ENCODE measurements around the gene TMEM92. TPM values are rescaled to one million over a fixed set of nuclear protein-coding genes. Genes with fewer than 3 reads are reported as not detected.

TMEM92 gene
- total and polyA plus RNA-seq, 2 of the 13 experiments (the other 11 are each of a cell fraction or from before 2014, with no cell fraction given): 0.07 TPM; not detected in 1

- TF ChIP-seq THAP7 (CRISPR knock-in tag; IDR thresholded peaks at IDR 0.05) (no peak), ZNF264 (CRISPR knock-in tag; IDR thresholded peaks at IDR 0.05) (no peak)
Measured at GRCh38 chr17:50318501-50319285, 44.4 kb downstream of the TMEM92 start (continued).

GRCh38 chr17:50319306-50320004, 45.2 kb downstream of the TMEM92 start:
- FAIRE-seq (no peak), ATAC-seq (no peak), DNase-seq (ENCODE audit: low spot score) (no peak)
- intact Hi-C loops (cut with micrococcal nuclease; ENCODE audit: unreplicated experiment) (no loop called here), in situ Hi-C loops (cut with HindIII; ENCODE audit: extremely low pct_ligation_motif_present, low pct_unique_long_range_greater_than_20kb) (no loop called here)
- CTCF ChIA-PET (ENCODE audit: low intra/inter-chr PET ratio, low total read pairs): no interaction called here
- Histone ChIP-seq H3K79me2 (ENCODE audit: insufficient read depth, low read length) (no peaks in the 10 kb centered on the region), H3K36me3 (replicated peaks in 1 of 2; ENCODE audit: control insufficient read depth in 1 of 2, insufficient read depth in 2 of 2, low read length in 2 of 2) (no peaks in the 10 kb centered on the region), H3K27ac (ENCODE audit: extremely low read length, insufficient read depth, low read length) (no peak overlapping the region), H3K4me3 (replicated peaks in 1 of 3; ENCODE audit: insufficient read depth in 1 of 3, low read depth in 2 of 3, low read length in 3 of 3) (no peak overlapping the region), H2AFZ (ENCODE audit: low read length) (no peak overlapping the region), H3K27me3 (ENCODE audit: control insufficient read depth in 1 of 2, insufficient read depth in 2 of 2, low read length in 2 of 2) (peaks cover 10 to 30% of the 10 kb centered on the region in 2 experiments), H3K9ac (ENCODE audit: insufficient read depth, low read depth, low read length) (no peak overlapping the region), H3K9me3 (ENCODE audit: low read length) (no peaks in the 10 kb centered on the region), H3K4me1 (ENCODE audit: insufficient read depth, low read length) (no peaks in the 10 kb centered on the region), H3K4me2 (ENCODE audit: low read depth, low read length) (no peak overlapping the region), H4K20me1 (ENCODE audit: insufficient read depth, low read length) (no peaks in the 10 kb centered on the region)
- POLR2A ChIA-PET: no interaction called here
- BruUV-seq (replicated peaks): no TSS peak
- TF ChIP-seq HNRNPH1 (optimal IDR thresholded peaks at IDR 0.05; ENCODE audit: low read depth, low read length): no peak
- no peak for TF ChIP-seq TARDBP (CRISPR knock-in tag; IDR thresholded peaks at IDR 0.05)
- TF ChIP-seq HNRNPUL1 (IDR thresholded peaks at IDR 0.05; ENCODE audit: low read depth, low read length): no peak
- no peak for TF ChIP-seq JARID2 (CRISPR knock-in tag; IDR thresholded peaks at IDR 0.05; ENCODE audit: insufficient replicate concordance)
- 57% methylated on average over 12 of the region's 12 CpGs for WGBS (ENCODE audit: low lambda C conversion rate)
